ENCODE results near the gene VPS8. TPM values are rescaled to one million over a fixed set of nuclear protein-coding genes. Genes with fewer than 3 reads are reported as not detected.

The VPS8 gene
- total and polyA plus RNA-seq, 2 of the 13 experiments (the other 11 are each of a cell fraction or from before 2014, with no cell fraction given) = 14.2 to 35.1 TPM

DNA sequence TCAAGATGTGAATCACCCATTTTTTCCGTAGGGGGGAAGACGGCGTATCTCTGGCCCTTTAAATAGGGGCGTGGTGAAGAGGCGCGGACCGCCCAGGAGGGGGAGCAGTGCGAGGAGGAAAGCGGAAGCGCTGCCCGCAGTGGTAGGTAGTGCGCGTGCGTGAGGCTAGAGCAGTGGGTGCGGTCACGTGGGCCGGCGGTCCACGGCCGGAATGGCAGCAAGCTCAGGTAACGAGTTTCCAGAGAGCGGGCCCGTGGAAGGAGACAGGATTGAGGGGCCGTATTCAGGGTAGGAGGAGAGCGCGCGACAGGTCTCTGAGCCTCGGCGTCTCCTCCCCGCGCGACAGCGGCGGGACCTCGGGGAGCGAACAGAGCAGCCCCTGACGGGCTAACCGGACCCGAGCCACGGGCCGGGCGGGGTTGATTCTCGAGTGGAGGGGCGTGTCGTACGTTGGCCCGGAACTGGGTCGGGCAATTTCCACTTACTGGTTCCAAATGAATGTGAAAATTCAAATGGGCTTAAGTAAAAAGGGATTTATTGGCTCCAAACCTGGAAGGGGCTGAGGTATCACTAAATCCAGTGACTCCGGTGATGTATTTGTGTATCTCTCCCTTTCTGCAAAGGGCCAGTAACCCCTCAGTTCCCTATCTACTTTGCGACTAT, at the start of gene VPS8 (continued):
- TF ChIP-seq ZSCAN30 (CRISPR knock-in tag; IDR thresholded peaks at IDR 0.05) (no peak), BORCS8-MEF2B (CRISPR knock-in tag; IDR thresholded peaks at IDR 0.05) (no peak; the same call in 1 of the 2 replicates), ZNF558 (CRISPR knock-in tag; IDR thresholded peaks at IDR 0.05; ENCODE audit: borderline replicate concordance) (no peak), ARHGAP35 (CRISPR knock-in tag; IDR thresholded peaks at IDR 0.05; ENCODE audit: borderline replicate concordance) (no peak), ZNF205 (CRISPR knock-in tag; IDR thresholded peaks at IDR 0.05) (no peak), ASH2L (IDR thresholded peaks at IDR 0.05; ENCODE audit: insufficient read length, low read depth, low read length) (peak; percentile 65), SP4 (CRISPR knock-in tag; IDR thresholded peaks at IDR 0.05) (peak; percentile 88), RFXAP (CRISPR knock-in tag; IDR thresholded peaks at IDR 0.05; ENCODE audit: borderline replicate concordance) (no peak), GATA4 (IDR thresholded peaks at IDR 0.05; ENCODE audit: borderline replicate concordance, low read depth) (no peak), MIER3 (CRISPR knock-in tag; IDR thresholded peaks at IDR 0.05; ENCODE audit: borderline replicate concordance) (0 out of 2 replicates have a peak, but pooled peaks have one; percentile 15), PCBP1 (IDR thresholded peaks at IDR 0.05; ENCODE audit: borderline replicate concordance, low read depth, low read length) (no peak), ZKSCAN8 (CRISPR knock-in tag; IDR thresholded peaks at IDR 0.05; ENCODE audit: borderline replicate concordance) (no peak), KDM4B (CRISPR knock-in tag; IDR thresholded peaks at IDR 0.05) (no peak; the same call in 1 of the 2 replicates), NR2F2 (IDR thresholded peaks at IDR 0.05; ENCODE audit: borderline replicate concordance, low read depth) (no peak), IRF2 (CRISPR knock-in tag; IDR thresholded peaks at IDR 0.05) (peak; percentile 65; the same call in 1 of the 2 replicates), ZNF30 (CRISPR knock-in tag; IDR thresholded peaks at IDR 0.05) (no peak), NFE2 (CRISPR knock-in tag; IDR thresholded peaks at IDR 0.05) (no peak)
- TF ChIP-seq, protein P1, sequence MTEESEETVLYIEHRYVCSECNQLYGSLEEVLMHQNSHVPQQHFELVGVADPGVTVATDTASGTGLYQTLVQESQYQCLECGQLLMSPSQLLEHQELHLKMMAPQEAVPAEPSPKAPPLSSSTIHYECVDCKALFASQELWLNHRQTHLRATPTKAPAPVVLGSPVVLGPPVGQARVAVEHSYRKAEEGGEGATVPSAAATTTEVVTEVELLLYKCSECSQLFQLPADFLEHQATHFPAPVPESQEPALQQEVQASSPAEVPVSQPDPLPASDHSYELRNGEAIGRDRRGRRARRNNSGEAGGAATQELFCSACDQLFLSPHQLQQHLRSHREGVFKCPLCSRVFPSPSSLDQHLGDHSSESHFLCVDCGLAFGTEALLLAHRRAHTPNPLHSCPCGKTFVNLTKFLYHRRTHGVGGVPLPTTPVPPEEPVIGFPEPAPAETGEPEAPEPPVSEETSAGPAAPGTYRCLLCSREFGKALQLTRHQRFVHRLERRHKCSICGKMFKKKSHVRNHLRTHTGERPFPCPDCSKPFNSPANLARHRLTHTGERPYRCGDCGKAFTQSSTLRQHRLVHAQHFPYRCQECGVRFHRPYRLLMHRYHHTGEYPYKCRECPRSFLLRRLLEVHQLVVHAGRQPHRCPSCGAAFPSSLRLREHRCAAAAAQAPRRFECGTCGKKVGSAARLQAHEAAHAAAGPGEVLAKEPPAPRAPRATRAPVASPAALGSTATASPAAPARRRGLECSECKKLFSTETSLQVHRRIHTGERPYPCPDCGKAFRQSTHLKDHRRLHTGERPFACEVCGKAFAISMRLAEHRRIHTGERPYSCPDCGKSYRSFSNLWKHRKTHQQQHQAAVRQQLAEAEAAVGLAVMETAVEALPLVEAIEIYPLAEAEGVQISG (CRISPR knock-in tag; IDR thresholded peaks at IDR 0.05) = peak; percentile 57; the same call in 1 of the 2 replicates
- TF ChIP-seq, protein P2, sequence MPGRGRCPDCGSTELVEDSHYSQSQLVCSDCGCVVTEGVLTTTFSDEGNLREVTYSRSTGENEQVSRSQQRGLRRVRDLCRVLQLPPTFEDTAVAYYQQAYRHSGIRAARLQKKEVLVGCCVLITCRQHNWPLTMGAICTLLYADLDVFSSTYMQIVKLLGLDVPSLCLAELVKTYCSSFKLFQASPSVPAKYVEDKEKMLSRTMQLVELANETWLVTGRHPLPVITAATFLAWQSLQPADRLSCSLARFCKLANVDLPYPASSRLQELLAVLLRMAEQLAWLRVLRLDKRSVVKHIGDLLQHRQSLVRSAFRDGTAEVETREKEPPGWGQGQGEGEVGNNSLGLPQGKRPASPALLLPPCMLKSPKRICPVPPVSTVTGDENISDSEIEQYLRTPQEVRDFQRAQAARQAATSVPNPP (CRISPR knock-in tag; IDR thresholded peaks at IDR 0.05) = no peak
- TF ChIP-seq, protein P3, sequence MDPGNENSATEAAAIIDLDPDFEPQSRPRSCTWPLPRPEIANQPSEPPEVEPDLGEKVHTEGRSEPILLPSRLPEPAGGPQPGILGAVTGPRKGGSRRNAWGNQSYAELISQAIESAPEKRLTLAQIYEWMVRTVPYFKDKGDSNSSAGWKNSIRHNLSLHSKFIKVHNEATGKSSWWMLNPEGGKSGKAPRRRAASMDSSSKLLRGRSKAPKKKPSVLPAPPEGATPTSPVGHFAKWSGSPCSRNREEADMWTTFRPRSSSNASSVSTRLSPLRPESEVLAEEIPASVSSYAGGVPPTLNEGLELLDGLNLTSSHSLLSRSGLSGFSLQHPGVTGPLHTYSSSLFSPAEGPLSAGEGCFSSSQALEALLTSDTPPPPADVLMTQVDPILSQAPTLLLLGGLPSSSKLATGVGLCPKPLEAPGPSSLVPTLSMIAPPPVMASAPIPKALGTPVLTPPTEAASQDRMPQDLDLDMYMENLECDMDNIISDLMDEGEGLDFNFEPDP (CRISPR knock-in tag; conservative IDR thresholded peaks at IDR 0.05) = no peak
- TF ChIP-seq, protein P4, sequence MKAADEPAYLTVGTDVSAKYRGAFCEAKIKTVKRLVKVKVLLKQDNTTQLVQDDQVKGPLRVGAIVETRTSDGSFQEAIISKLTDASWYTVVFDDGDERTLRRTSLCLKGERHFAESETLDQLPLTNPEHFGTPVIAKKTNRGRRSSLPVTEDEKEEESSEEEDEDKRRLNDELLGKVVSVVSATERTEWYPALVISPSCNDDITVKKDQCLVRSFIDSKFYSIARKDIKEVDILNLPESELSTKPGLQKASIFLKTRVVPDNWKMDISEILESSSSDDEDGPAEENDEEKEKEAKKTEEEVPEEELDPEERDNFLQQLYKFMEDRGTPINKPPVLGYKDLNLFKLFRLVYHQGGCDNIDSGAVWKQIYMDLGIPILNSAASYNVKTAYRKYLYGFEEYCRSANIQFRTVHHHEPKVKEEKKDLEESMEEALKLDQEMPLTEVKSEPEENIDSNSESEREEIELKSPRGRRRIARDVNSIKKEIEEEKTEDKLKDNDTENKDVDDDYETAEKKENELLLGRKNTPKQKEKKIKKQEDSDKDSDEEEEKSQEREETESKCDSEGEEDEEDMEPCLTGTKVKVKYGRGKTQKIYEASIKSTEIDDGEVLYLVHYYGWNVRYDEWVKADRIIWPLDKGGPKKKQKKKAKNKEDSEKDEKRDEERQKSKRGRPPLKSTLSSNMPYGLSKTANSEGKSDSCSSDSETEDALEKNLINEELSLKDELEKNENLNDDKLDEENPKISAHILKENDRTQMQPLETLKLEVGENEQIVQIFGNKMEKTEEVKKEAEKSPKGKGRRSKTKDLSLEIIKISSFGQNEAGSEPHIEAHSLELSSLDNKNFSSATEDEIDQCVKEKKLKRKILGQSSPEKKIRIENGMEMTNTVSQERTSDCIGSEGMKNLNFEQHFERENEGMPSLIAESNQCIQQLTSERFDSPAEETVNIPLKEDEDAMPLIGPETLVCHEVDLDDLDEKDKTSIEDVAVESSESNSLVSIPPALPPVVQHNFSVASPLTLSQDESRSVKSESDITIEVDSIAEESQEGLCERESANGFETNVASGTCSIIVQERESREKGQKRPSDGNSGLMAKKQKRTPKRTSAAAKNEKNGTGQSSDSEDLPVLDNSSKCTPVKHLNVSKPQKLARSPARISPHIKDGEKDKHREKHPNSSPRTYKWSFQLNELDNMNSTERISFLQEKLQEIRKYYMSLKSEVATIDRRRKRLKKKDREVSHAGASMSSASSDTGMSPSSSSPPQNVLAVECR (CRISPR knock-in tag; IDR thresholded peaks at IDR 0.05; ENCODE audit: borderline replicate concordance) = peak; percentile 88; the same call in 1 of the 2 replicates

Data from HepG2 (cell line).